ENCODE data around the gene ATP8A1.

Gene ATP8A1

GRCh38 chr4:42562016-42562415, 94.9 kb downstream of the ATP8A1 start:
- no peak for DNase-seq

- DNase-seq: no peak
These were observed 95.9 kb downstream of the ATP8A1 start for GRCh38 chr4:42561031-42561430.

GRCh38 chr4:42560467-42560861, 96.4 kb downstream of the ATP8A1 start:
- DNase-seq: no peak

- no peak for DNase-seq
These were observed 98.7 kb downstream of the ATP8A1 start for GRCh38 chr4:42558156-42558555.

- no peak for DNase-seq
These were observed 101.1 kb downstream of the ATP8A1 start for GRCh38 chr4:42555828-42556227.

- no peak for DNase-seq
These were observed 102.8 kb downstream of the ATP8A1 start for GRCh38 chr4:42554072-42554471.

GRCh38 chr4:42549896-42550295, 107.0 kb downstream of the ATP8A1 start:
- no peak for DNase-seq

- no peak for DNase-seq
These were observed 109.1 kb downstream of the ATP8A1 start for GRCh38 chr4:42547805-42548204.

GRCh38 chr4:42543762-42544161, 113.1 kb downstream of the ATP8A1 start:
- no peak for DNase-seq

GRCh38 chr4:42543126-42543525, 113.8 kb downstream of the ATP8A1 start:
- no peak for DNase-seq

GRCh38 chr4:42541647-42542046, 115.3 kb downstream of the ATP8A1 start:
- DNase-seq: no peak

GRCh38 chr4:42533042-42533441, 123.9 kb downstream of the ATP8A1 start:
- no peak for DNase-seq

- DNase-seq: peak; percentile 13 to 68
These were observed 125.4 kb downstream of the ATP8A1 start for GRCh38 chr4:42531341-42532030.

- DNase-seq: no peak
These were observed 133.7 kb downstream of the ATP8A1 start for GRCh38 chr4:42523066-42523718.

- peak; percentile 61 to 69 for DNase-seq
These were observed 137.0 kb downstream of the ATP8A1 start for GRCh38 chr4:42519803-42520417.

- DNase-seq: no peak
These were observed 141.6 kb downstream of the ATP8A1 start for GRCh38 chr4:42515156-42515884.

- no peak for DNase-seq
These were observed 143.0 kb downstream of the ATP8A1 start for GRCh38 chr4:42513748-42514492.

GRCh38 chr4:42512226-42512625, 144.7 kb downstream of the ATP8A1 start:
- DNase-seq: no peak

GRCh38 chr4:42510225-42510624, 146.7 kb downstream of the ATP8A1 start:
- DNase-seq: no peak

- DNase-seq: no peak
These were observed 155.1 kb downstream of the ATP8A1 start for GRCh38 chr4:42501624-42502401.

GRCh38 chr4:42498040-42498439, 158.9 kb downstream of the ATP8A1 start:
- DNase-seq: no peak
